Mononuclear cell (primary cell): ENCODE data around the gene CLC. TPM values are rescaled to one million over a fixed set of nuclear protein-coding genes. Genes with fewer than 3 reads are reported as not detected.
"Not testable (repeated sequence)": the region's sequence is repeated elsewhere in the genome, so short reads cannot be mapped to it uniquely, and the experiment has no call there.

Experiments used
- H3K27me3 ChIP-seq: 2 replicates; pipeline ENCODE4 v1.6.0; 2011; ENCODE audit warnings: low read length, control low read depth; ENCODE audit not compliant: insufficient read depth
- H3K4me1 ChIP-seq: 2 replicates; pipeline ENCODE4 v1.5.1; 2011; ENCODE audit warnings: mild to moderate bottlenecking, low read length, control low read depth; ENCODE audit not compliant: insufficient read depth
- H3K4me3 ChIP-seq: 2 replicates; pipeline ENCODE4 v1.5.1; 2011; ENCODE audit warnings: mild to moderate bottlenecking, low read length, moderate library complexity
- H3K9me3 ChIP-seq: 2 replicates; pipeline ENCODE4 v1.5.1; 2011; ENCODE audit warnings: low read depth, mild to moderate bottlenecking, control low read depth, low read length
- total RNA-seq: library from RNA; depleted of rRNA; stranded (reverse); fragments of >200 nt; gene quantifications from one replicate; pipeline ENCODE4 v1.2.3, GENCODE V29; 2012

The CLC gene
- total RNA-seq, 1 donor: 0.73 TPM

GRCh38 chr19:39740395-39740794 lies 2.6 kb upstream of the CLC start:
- no peaks in the 10 kb centered on the region for H3K9me3 ChIP-seq
- no peaks in the 10 kb centered on the region for H3K4me1 ChIP-seq
- H3K27me3 ChIP-seq: peaks cover 9% of the 10 kb centered on the region
- H3K4me3 ChIP-seq: no peak overlapping the region

DNA sequence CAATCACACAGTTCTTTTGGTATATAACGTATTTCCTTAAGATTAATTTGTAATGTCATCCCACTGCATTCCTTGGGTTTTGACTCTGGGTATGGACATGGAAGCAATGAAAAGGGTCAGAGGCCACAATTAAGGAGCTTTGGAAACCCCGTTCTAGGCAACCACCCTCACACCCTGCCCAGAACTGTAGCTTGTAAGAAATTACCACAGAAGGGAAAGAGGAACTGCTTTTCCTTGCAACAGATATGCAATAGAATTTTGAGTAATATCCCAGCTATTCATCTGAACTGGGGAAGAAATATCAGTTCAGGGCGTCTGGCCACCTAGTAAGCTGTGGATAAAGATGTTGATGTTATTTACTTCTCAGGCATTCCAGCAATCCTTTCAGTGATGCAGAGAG lies 985 bp upstream of the CLC start:
- peaks cover 6% of the 10 kb centered on the region for H3K27me3 ChIP-seq
- H3K4me3 ChIP-seq: no peak overlapping the region
- H3K9me3 ChIP-seq: no peaks in the 10 kb centered on the region
- H3K4me1 ChIP-seq: no peaks in the 10 kb centered on the region

DNA sequence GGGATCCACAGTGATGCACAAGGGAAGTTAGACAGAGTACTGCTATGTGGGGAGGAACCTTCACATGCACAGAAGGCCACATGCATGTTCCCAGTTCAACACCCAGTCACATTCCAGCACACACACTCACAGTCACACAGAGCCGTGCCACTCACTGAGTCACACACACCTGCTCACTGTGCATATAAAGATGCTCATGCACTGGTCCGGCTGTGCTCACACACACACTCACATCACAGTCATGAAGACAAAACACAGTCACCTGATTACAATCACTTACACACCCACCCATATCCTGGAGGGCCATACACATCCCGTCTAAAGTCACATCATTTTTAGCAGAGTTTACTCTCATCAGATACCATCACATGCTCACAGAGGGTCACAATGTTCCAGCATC lies 478 bp downstream of the CLC start:
- no peaks in the 10 kb centered on the region for H3K27me3 ChIP-seq
- H3K9me3 ChIP-seq: no peaks in the 10 kb centered on the region
- H3K4me3 ChIP-seq: peak overlapping the region; percentile 14
- H3K4me1 ChIP-seq: no peaks in the 10 kb centered on the region

- Histone ChIP-seq H3K9me3 (no peaks in the 10 kb centered on the region), H3K27me3 (no peaks in the 10 kb centered on the region), H3K4me3 (peak overlapping the region; percentile 6), H3K4me1 (no peaks in the 10 kb centered on the region)
Observed at GRCh38 chr19:39736088-39736487, 1.7 kb downstream of the CLC start.

DNA sequence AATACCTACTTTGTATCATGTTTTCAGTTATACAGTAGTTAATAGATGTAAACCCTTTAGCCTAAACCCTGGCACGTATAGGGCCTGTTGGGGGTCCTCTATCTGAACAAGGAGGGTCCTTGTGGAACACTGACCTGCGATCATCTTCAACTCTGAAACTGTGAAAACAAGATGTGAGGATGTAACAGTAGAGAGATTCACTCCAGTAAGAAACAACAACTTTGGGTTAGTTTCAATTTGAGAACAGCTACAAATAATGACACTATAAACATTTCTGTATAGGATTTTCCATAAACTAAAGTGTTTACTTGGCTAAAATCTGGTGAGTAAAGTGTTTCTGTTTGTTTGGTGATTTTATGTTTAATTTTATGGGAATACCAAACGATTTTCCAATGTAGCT lies 2.1 kb downstream of the CLC start:
- Histone ChIP-seq H3K9me3 (no peaks in the 10 kb centered on the region), H3K27me3 (no peaks in the 10 kb centered on the region), H3K4me1 (no peaks in the 10 kb centered on the region), H3K4me3 (peak overlapping the region; percentile 20)

DNA sequence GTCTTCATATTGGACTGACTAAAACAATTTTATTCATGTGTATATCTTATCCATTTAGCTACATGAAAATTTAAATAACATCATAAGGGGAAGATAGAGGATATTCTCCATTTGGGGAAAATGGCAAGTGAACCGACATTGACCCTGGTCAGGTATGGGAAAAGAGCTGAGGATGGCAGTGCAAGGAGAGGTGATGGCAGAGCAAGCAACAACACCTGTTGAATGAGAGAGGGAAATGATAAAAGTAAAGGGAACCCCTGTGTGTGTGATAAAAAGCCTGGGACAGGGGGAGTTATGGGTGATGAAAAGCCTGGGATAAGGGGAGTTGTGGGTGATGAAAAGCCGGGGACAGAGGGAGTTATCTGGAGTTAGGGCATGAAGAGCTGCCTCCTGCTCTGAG lies 4.0 kb downstream of the CLC start:
- H3K4me3 ChIP-seq: no peak overlapping the region
- H3K4me1 ChIP-seq: no peaks in the 10 kb centered on the region
- no peaks in the 10 kb centered on the region for H3K27me3 ChIP-seq
- no peaks in the 10 kb centered on the region for H3K9me3 ChIP-seq

DNA sequence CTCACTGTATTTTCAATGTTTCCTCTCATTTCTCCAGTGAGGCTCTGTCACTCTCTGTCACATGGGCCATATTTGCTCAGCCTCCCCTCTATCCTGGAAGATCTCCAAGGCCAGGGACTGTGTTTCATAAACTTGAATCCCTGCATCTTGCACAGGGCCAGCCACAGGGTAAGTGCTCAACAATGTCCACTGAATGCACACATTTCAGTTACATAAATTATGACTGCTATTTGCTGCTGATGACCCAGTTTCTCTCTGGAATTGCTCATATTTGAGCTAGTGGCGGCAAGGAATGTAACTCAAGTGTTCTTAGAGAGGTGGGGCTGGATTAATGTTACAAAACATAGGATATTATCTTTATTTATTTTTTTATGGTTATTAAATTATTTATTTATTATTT lies 6.1 kb downstream of the CLC start:
- H3K4me1 ChIP-seq: no peaks in the 10 kb centered on the region
- H3K4me3 ChIP-seq: no peak overlapping the region
- H3K9me3 ChIP-seq: no peaks in the 10 kb centered on the region
- H3K27me3 ChIP-seq: no peaks in the 10 kb centered on the region

- Histone ChIP-seq H3K9me3 (no peaks in the 10 kb centered on the region), H3K27me3 (no peaks in the 10 kb centered on the region), H3K4me3 (no peak overlapping the region), H3K4me1 (no peaks in the 10 kb centered on the region)
Observed at GRCh38 chr19:39729594-39729993, 8.2 kb downstream of the CLC start.

GRCh38 chr19:39728040-39728439 lies 9.8 kb downstream of the CLC start:
- no peak overlapping the region for H3K4me3 ChIP-seq
- H3K27me3 ChIP-seq: peaks cover 2% of the 10 kb centered on the region
- H3K4me1 ChIP-seq: no peaks in the 10 kb centered on the region
- H3K9me3 ChIP-seq: no peaks in the 10 kb centered on the region

GRCh38 chr19:39727070-39727800 lies 10.6 kb downstream of the CLC start:
- Histone ChIP-seq H3K4me3 (no peak overlapping the region), H3K4me1 (no peaks in the 10 kb centered on the region), H3K9me3 (no peaks in the 10 kb centered on the region)

DNA sequence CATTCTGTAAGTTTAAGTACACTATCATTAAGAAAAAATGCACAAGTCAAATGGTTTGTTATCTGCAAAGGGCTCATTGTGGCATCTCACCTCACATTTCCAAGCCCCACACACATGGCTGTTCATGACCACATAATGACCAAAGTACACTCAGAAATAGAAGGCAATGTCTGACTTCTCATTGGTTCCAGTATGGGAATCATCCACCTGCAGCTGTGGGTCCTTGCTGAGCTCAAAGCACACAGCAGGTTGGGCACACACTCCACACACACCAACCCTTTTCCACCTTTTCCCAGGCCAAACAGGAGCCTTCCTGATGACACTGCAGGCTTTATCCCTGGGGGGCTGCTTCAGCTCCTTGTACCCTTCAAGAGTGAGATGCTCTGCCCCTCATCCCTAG lies 11.8 kb downstream of the CLC start:
- no peak overlapping the region for H3K4me3 ChIP-seq
- peaks cover 6% of the 10 kb centered on the region for H3K27me3 ChIP-seq
- no peaks in the 10 kb centered on the region for H3K4me1 ChIP-seq
- H3K9me3 ChIP-seq: no peaks in the 10 kb centered on the region

More at GRCh38 chr19:39727070-39727800, 10.6 kb downstream of the CLC start:
- peaks cover 4% of the 10 kb centered on the region for H3K27me3 ChIP-seq

GRCh38 chr19:39720144-39720543 lies 17.7 kb downstream of the CLC start:
- H3K4me1 ChIP-seq, H3K4me3 ChIP-seq, H3K9me3 ChIP-seq: not testable (repeated sequence)
- peaks cover 11% of the 10 kb centered on the region for H3K27me3 ChIP-seq

GRCh38 chr19:39710333-39710890 lies 27.4 kb downstream of the CLC start:
- H3K4me3 ChIP-seq: no peak overlapping the region
- H3K4me1 ChIP-seq: no peaks in the 10 kb centered on the region
- H3K9me3 ChIP-seq: no peaks in the 10 kb centered on the region
- H3K27me3 ChIP-seq: no peaks in the 10 kb centered on the region

DNA sequence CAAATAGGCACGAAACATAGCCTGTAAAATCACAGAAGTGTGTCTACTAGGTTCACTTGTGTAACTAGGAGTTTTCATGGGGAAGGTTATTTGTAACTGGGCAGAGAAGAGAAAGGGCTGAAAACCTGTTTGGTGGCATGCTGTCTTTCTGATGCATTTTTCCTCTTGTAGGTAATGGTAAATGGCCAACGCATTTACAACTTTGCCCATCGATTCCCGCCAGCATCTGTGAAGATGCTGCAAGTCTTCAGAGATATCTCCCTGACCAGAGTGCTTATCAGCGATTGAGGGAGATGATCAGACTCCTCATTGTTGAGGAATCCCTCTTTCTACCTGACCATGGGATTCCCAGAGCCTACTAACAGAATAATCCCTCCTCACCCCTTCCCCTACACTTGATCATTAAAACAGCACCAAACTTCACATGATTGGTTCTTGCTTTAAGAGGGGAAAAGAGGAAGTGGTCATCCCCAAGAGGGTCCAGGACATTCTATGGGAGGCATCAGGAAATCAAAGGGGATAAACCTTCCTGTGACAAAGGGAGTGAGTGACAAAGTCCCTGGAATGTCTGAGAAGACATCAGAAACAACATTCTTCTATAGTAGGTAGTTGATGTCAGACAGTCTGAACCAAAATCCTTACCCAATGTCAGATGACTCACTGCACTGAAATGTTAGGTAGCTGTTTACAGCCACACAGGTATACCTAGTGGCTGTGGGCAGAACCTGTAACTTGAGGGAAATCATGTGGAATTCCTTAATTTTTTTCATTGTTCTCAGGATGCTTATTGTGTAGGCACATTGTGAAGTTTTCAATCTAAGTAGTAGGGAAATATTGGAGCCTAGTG lies 28.6 kb downstream of the CLC start:
- Histone ChIP-seq H3K9me3 (no peaks in the 10 kb centered on the region), H3K4me3 (no peak overlapping the region), H3K4me1 (no peaks in the 10 kb centered on the region), H3K27me3 (no peaks in the 10 kb centered on the region)

DNA sequence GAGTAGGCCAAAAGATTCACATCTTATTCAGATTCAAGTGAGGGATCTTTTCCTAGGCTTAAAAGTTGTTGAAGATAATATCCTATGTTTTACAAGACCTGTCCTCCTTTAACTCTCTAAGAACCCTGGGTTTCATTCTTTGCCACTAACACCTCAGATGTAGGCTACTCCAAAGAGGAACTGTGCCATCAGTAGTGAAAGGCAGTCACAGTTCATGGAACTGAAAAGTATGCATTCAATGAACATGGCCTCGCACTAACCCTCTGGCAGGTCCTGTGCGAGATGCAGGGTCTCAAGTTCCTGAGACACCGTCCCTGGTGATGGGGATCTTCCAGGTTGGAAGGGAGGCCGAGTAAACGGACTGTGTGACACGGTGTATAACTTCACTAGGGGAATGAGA lies 29.2 kb downstream of the CLC start:
- Histone ChIP-seq H3K27me3 (no peaks in the 10 kb centered on the region), H3K9me3 (no peaks in the 10 kb centered on the region), H3K4me3 (no peak overlapping the region), H3K4me1 (no peaks in the 10 kb centered on the region)
